Spleen (tissue), 11 donors: ENCODE measurements around the gene SLC5A2. TPM values are rescaled to one million over a fixed set of nuclear protein-coding genes. Genes with fewer than 3 reads are reported as not detected.
"Not testable (repeated sequence)": the region's sequence is repeated elsewhere in the genome, so short reads cannot be mapped to it uniquely, and the experiment has no call there.

ENCODE experiments used
- DNase-seq: peaks from one replicate; pipeline ENCODE4 v3.0.0-alpha.2; 2020
- H3K27ac ChIP-seq, 8 donors: fragments of 200-600 bp; sonication (generic) in 7 of 8; 1 replicate in 4 of 8; 2 replicates in 4 of 8; pipeline versions ENCODE4 v1.5.0 to v1.8.0; 2016 to 2021; ENCODE audit warnings: inconsistent platforms in 4 of 8, mild to moderate bottlenecking in 4 of 8, moderate library complexity in 1 of 8
- H3K27me3 ChIP-seq, 7 donors: fragments of 200-600 bp; sonication (generic) in 6 of 7; replicated peaks in 1 of 7; 1 replicate in 4 of 7; 2 replicates in 3 of 7; pipeline versions ENCODE4 v1.5.0 to v1.8.0; 2016 to 2021; ENCODE audit warnings: inconsistent platforms in 3 of 7, mild to moderate bottlenecking in 1 of 7
- H3K36me3 ChIP-seq, 6 donors: fragments of 200-600 bp; sonication (generic) in 5 of 6; 1 replicate in 4 of 6; 2 replicates in 2 of 6; pipeline versions ENCODE4 v1.5.0 to v1.8.0; 2016 to 2021; ENCODE audit warnings: inconsistent platforms in 2 of 6
- H3K4me1 ChIP-seq, 6 donors: fragments of 200-600 bp; sonication (generic) in 5 of 6; 1 replicate in 3 of 6; 2 replicates in 3 of 6; pipeline versions ENCODE4 v1.5.0 to v1.8.0; 2016 to 2021; ENCODE audit warnings: inconsistent platforms in 3 of 6
- H3K4me3 ChIP-seq, 8 donors: fragments of 200-600 bp; sonication (generic) in 7 of 8; 1 replicate in 4 of 8; 2 replicates in 4 of 8; pipeline versions ENCODE4 v1.5.0 to v1.8.0; 2016 to 2021; ENCODE audit warnings: inconsistent platforms in 4 of 8, mild to moderate bottlenecking in 4 of 8, moderate library complexity in 2 of 8
- H3K9me3 ChIP-seq, 8 donors: fragments of 200-600 bp; sonication (generic) in 7 of 8; 1 replicate in 4 of 8; 2 replicates in 4 of 8; pipeline versions ENCODE4 v1.5.0 to v1.8.0; 2016 to 2021; ENCODE audit warnings: inconsistent platforms in 4 of 8
- CTCF ChIP-seq, 11 experiments: fragments of 200-600 bp in 7 of 11; fragments of 450-650 bp in 4 of 11; sonication (generic) in 4 of 11; IDR thresholded peaks in 8 of 11; conservative IDR thresholded peaks in 3 of 11; 1 replicate in 7 of 11; 2 replicates in 4 of 11; pipeline versions ENCODE4 v1.4.0 to v1.8.0; 2016 to 2021; ENCODE audit warnings: antibody characterized with exemption in 11 of 11, inconsistent platforms in 4 of 11, mild to moderate bottlenecking in 1 of 11
- POLR2A ChIP-seq, 3 donors: fragments of 450-650 bp; IDR thresholded peaks; one replicate each; pipeline ENCODE4 v1.5.1; 2017; ENCODE audit warnings: antibody characterized with exemption in 3 of 3, mild to moderate bottlenecking in 1 of 3
- POLR2AphosphoS5 ChIP-seq, 3 donors: sonication (generic); formaldehyde crosslinking; IDR thresholded peaks; one replicate each; pipeline ENCODE4 v1.5.1; 2017; ENCODE audit warnings: antibody characterized with exemption in 3 of 3
- WGBS, 5 donors: extraction: QIAGEN DNeasy Blood & Tissue Kit in 3 of 5; methylation state at CpG; one replicate each; pipeline versions ENCODE4 v1.1.5 to v1.1.7; 2013 to 2018; 5-methylcytosine and 5-hydroxymethylcytosine counted together
- intact Hi-C: fragments of 100-400 bp; cut with DNase I; formaldehyde crosslinking; loops from one replicate; pipeline ENCODE4 v1.15.0; 2023; ENCODE audit warnings: low total_unique reads
- polyA plus RNA-seq, 3 donors: library from polyadenylated mRNA; stranded (reverse); fragments of 200-250 nt; gene quantifications; one replicate each; pipeline ENCODE4 v1.2.1, GENCODE V29; 2013
- total RNA-seq, 7 donors: library from RNA; depleted of rRNA in 3 of 7; stranded (reverse); fragments of >200 nt in 3 of 7; fragmentation: NEBNext Ultra II Directional in 4 of 7; extraction: Animal tissue kit (Norgen Biotek cat#: 25700) in 4 of 7; gene quantifications; one replicate each; pipeline versions ENCODE4 v1.1.0 to v1.2.1, GENCODE V29; 2016 to 2021
- donor health status: healthy with polysubstance abuse.
- donor health status: DM: no; HTN: no; CAD: no; lungs with moderate emphysema.
- donor health status: DM: no; HTN: no; CAD: no.
- donor health status: Bipolar disorder and iron deficiency.
- donor health status: healthy.
- donor health status: DM: no; HTN: no; CAD: no.
- donor health status: DM: yes; HTN: yes; CAD: no.

The SLC5A2 gene
- total and polyA plus RNA-seq, 10 donors: 0.17 to 2.3 (median 1.2) TPM; not detected in 3

- H3K9me3 ChIP-seq: peaks cover 0 to 23% (median 9%) of the 10 kb centered on the region in 8 donors
- H3K4me1 ChIP-seq: peaks cover 0 to 11% (median 6%) of the 10 kb centered on the region in 6 donors
- intact Hi-C loops: no loop called here
- no peak overlapping the region for H3K27ac ChIP-seq
- TF ChIP-seq POLR2A (IDR thresholded peaks at IDR 0.05) (no peak), POLR2AphosphoS5 (IDR thresholded peaks at IDR 0.05) (no peak), CTCF (IDR thresholded peaks at IDR 0.05 in 8 of 11, conservative IDR thresholded peaks at IDR 0.05 in 3 of 11) (no peak)
- no peaks in the 10 kb centered on the region for H3K36me3 ChIP-seq
- no peak for DNase-seq
- WGBS, 5 donors: 8 to 17% (median 9%) methylated on average over 35 to 57 of the region's 57 CpGs
- H3K4me3 ChIP-seq: peak overlapping the region; percentile 1 to 65 (median 22)
- peaks cover 0 to 87% (median 32%) of the 10 kb centered on the region in 7 donors for H3K27me3 ChIP-seq
Observed at GRCh38 chr16:31537362-31538242, 54.7 kb downstream of the SLC5A2 start.

- Histone ChIP-seq H3K9me3 (peaks cover 0 to 28% (median 15%) of the 10 kb centered on the region in 8 donors), H3K4me1 (peaks cover 0 to 11% (median 6%) of the 10 kb centered on the region in 6 donors), H3K27me3 (peaks cover 0 to 81% (median 32%) of the 10 kb centered on the region in 7 donors)
- DNase-seq, H3K36me3 ChIP-seq, intact Hi-C loops, H3K4me3 ChIP-seq, H3K27ac ChIP-seq: not testable (repeated sequence)
- WGBS, 5 donors: 65 to 77% (median 70%) methylated on average over 7 of the region's 7 CpGs
Observed at GRCh38 chr16:31538243-31538598, 55.3 kb downstream of the SLC5A2 start.

- DNase-seq, intact Hi-C loops, H3K4me3 ChIP-seq, H3K36me3 ChIP-seq, H3K27ac ChIP-seq: not testable (repeated sequence)
- H3K27me3 ChIP-seq: peaks cover 0 to 66% (median 28%) of the 10 kb centered on the region in 7 donors
- H3K9me3 ChIP-seq: peaks cover 0 to 32% (median 18%) of the 10 kb centered on the region in 8 donors
- H3K4me1 ChIP-seq: peaks cover 0 to 11% (median 6%) of the 10 kb centered on the region in 6 donors
- WGBS, 5 donors: 73 to 93% (median 85%) methylated on average over 4 of the region's 4 CpGs
Observed at GRCh38 chr16:31539762-31540161, 56.8 kb downstream of the SLC5A2 start.

Other genes starting within 250 kb of the SLC5A2 start
- 100 to 1,000 TPM in 2 of 7 donors, 10 to 100 TPM in 5; 38.5 to 154 (median 77.7) TPM for gene ITGAM, start 223.1 kb upstream of the SLC5A2 start, total RNA-seq
- 10 to 100 TPM in 2 of 3 donors, 1 to 10 TPM in 1; 4.3 to 14.9 (median 11.8) TPM for gene ITGAM, start 223.1 kb upstream of the SLC5A2 start, polyA plus RNA-seq
- gene ITGAX, start 127.9 kb upstream of the SLC5A2 start, total RNA-seq: 100 to 1,000 TPM in 5 of 7 donors, 10 to 100 TPM in 2; 52.1 to 330 (median 161) TPM
- gene ITGAX, start 127.9 kb upstream of the SLC5A2 start, polyA plus RNA-seq: 10 to 100 TPM in 2 of 3 donors, 1 to 10 TPM in 1; 8.9 to 45.5 (median 30.5) TPM
- gene ITGAD, start 89.8 kb upstream of the SLC5A2 start, total RNA-seq: 10 to 100 TPM in 6 of 7 donors, 1 to 10 TPM in 1; 6.7 to 25.8 (median 19.3) TPM
- gene ITGAD, start 89.8 kb upstream of the SLC5A2 start, polyA plus RNA-seq: 1 to 10 TPM; 1.2 to 3.5 (median 2.3) TPM
- gene COX6A2, start 54.8 kb upstream of the SLC5A2 start, total RNA-seq: not detected
- gene COX6A2, start 54.8 kb upstream of the SLC5A2 start, polyA plus RNA-seq: under 1 TPM in 2 of 3 donors, not detected in 1; 0.79 to 0.80 TPM
- gene ZNF843, start 40.3 kb upstream of the SLC5A2 start, total RNA-seq: 1 to 10 TPM in 2 of 7 donors, under 1 TPM in 5; 0.52 to 1.7 (median 0.69) TPM
- gene ZNF843, start 40.3 kb upstream of the SLC5A2 start, polyA plus RNA-seq: under 1 TPM; 0.10 to 0.15 (median 0.12) TPM
- 10 to 100 TPM in 6 of 7 donors, 1 to 10 TPM in 1; 9.2 to 13.9 (median 11.7) TPM for gene ARMC5, start 23.6 kb upstream of the SLC5A2 start, total RNA-seq
- gene ARMC5, start 23.6 kb upstream of the SLC5A2 start, polyA plus RNA-seq: 10 to 100 TPM in 2 of 3 donors, 1 to 10 TPM in 1; 8.8 to 23.5 (median 16.2) TPM
- 10 to 100 TPM; 17.6 to 69.0 (median 36.4) TPM for gene TGFB1I1, start 11.0 kb upstream of the SLC5A2 start, total RNA-seq
- 10 to 100 TPM; 10.7 to 23.6 (median 13.5) TPM for gene TGFB1I1, start 11.0 kb upstream of the SLC5A2 start, polyA plus RNA-seq
- gene RUSF1, start 25.3 kb downstream of the SLC5A2 start, total RNA-seq: 10 to 100 TPM; 43.1 to 73.3 (median 51.4) TPM
- gene RUSF1, start 25.3 kb downstream of the SLC5A2 start, polyA plus RNA-seq: 10 to 100 TPM; 36.6 to 64.8 (median 42.6) TPM
- gene AHSP, start 44.8 kb downstream of the SLC5A2 start, total RNA-seq: 10 to 100 TPM in 4 of 7 donors, 1 to 10 TPM in 2, under 1 TPM in 1; 0.86 to 94.3 (median 13.6) TPM
- 1 to 10 TPM in 2 of 3 donors, under 1 TPM in 1; 0.76 to 5.1 (median 1.6) TPM for gene AHSP, start 44.8 kb downstream of the SLC5A2 start, polyA plus RNA-seq